ENCODE measurements around the gene RGS7. TPM values are rescaled to one million over a fixed set of nuclear protein-coding genes. Genes with fewer than 3 reads are reported as not detected.
"Not testable (repeated sequence)": the region's sequence is repeated elsewhere in the genome, so short reads cannot be mapped to it uniquely, and the experiment has no call there.

Gene RGS7
- total RNA-seq, 2 experiments from 2014 or later, result not detected

DNA sequence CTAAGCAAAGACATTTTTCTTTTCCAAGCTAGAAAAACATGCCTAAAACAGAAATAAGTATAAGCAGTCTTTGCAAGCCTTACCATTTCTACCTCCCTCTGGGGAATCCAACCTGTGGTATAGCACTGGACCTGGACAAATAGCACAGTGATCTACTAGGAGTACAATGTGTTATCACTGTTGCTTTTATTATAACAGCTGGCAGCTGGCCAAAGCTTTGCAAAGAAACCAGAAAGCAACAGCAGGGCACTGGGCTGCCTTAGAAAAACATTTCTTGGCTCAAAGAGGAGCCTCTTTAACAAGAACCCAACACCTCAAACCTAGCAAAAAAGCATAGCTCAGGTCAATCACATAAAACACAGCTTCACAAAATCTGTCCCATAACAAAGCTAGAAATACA lies 450.5 kb downstream of the RGS7 start:
- no peaks in the 10 kb centered on the region for H3K36me3 Mint-ChIP-seq (ENCODE audit: low read depth)

DNA sequence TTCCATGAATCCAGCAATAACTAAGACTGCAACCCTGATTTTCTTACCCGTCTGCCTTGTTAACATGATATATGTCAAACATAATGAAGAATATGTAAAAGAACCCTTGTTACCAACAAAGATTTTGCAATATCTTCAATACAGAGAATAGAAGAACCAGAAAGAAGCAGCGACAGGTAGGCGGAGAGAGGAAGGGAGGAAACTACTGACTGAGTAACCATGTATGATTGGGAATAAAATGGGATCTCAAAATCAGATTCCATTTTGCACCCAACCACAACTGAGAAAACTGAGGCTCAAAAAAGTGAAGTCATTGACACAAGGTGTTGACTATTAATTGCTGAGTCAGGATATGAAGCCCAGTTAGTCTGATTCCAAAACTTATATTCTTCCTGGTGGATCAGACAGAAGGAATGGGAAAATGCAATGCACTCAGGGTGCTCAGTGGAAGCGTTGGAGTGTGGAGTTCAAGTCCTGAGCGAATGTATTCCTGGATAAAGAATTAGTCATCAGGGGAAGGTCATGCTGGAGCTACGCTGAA lies 451.7 kb downstream of the RGS7 start:
- Histone ChIP-seq H3K9me3 (ENCODE audit: control insufficient read depth in 1 of 2, insufficient read depth in 1 of 2, low read length in 2 of 2) (no peaks in the 10 kb centered on the region), H3K27me3 (ENCODE audit: control insufficient read depth in 1 of 2, insufficient read depth in 2 of 2, low read length in 2 of 2) (no peaks in the 10 kb centered on the region), H3K36me3 (ENCODE audit: insufficient read depth, low read length) (no peaks in the 10 kb centered on the region), H3K27ac (ENCODE audit: low read depth in 1 of 2, low read length in 2 of 2) (no peak overlapping the region), H3K4me1 (ENCODE audit: insufficient read depth, low read length) (no peaks in the 10 kb centered on the region), H3K4me3 (ENCODE audit: low read length) (no peak overlapping the region)
- no peak overlapping the region for H3K27ac Mint-ChIP-seq
- H3K27me3 Mint-ChIP-seq, result no peaks in the 10 kb centered on the region
- ATAC-seq (ENCODE audit: poor library complexity) (no peak), DNase-seq (no peak)
- H3K4me3 Mint-ChIP-seq, result no peak overlapping the region
- POLR2A ChIA-PET, result no interaction called here
- no peaks in the 10 kb centered on the region for H3K36me3 Mint-ChIP-seq (ENCODE audit: low read depth)
- CTCF ChIA-PET, result no interaction called here
- TF ChIP-seq, protein P1, sequence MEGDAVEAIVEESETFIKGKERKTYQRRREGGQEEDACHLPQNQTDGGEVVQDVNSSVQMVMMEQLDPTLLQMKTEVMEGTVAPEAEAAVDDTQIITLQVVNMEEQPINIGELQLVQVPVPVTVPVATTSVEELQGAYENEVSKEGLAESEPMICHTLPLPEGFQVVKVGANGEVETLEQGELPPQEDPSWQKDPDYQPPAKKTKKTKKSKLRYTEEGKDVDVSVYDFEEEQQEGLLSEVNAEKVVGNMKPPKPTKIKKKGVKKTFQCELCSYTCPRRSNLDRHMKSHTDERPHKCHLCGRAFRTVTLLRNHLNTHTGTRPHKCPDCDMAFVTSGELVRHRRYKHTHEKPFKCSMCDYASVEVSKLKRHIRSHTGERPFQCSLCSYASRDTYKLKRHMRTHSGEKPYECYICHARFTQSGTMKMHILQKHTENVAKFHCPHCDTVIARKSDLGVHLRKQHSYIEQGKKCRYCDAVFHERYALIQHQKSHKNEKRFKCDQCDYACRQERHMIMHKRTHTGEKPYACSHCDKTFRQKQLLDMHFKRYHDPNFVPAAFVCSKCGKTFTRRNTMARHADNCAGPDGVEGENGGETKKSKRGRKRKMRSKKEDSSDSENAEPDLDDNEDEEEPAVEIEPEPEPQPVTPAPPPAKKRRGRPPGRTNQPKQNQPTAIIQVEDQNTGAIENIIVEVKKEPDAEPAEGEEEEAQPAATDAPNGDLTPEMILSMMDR (IDR thresholded peaks at IDR 0.05), result no peak
- no peaks in the 10 kb centered on the region for H3K4me1 Mint-ChIP-seq (ENCODE audit: low read depth)
- intact Hi-C loops (cut with DNase I, micrococcal nuclease), result no loop called here
- peaks cover 2% of the 10 kb centered on the region for H3K9me3 Mint-ChIP-seq

More for the DNA sequence above, 450.5 kb downstream of the RGS7 start:
- POLR2A ChIA-PET, result interaction anchor here (0.7 kb wide), 1 partner anchor 10 kb away, joined by 3 read pairs; no protein-coding TSS in a partner anchor
- Histone ChIP-seq H3K4me3 (ENCODE audit: low read length) (no peak overlapping the region), H3K27me3 (ENCODE audit: control insufficient read depth in 1 of 2, insufficient read depth in 2 of 2, low read length in 2 of 2) (no peaks in the 10 kb centered on the region), H3K36me3 (ENCODE audit: insufficient read depth, low read length) (no peaks in the 10 kb centered on the region), H3K27ac (ENCODE audit: low read depth in 1 of 2, low read length in 2 of 2) (no peak overlapping the region), H3K4me1 (ENCODE audit: insufficient read depth, low read length) (no peaks in the 10 kb centered on the region), H3K9me3 (ENCODE audit: control insufficient read depth in 1 of 2, insufficient read depth in 1 of 2, low read length in 2 of 2) (no peaks in the 10 kb centered on the region)
- DNase-seq, result no peak
- Mint-ChIP-seq H3K4me3 (no peak overlapping the region), H3K9me3 (peaks cover 2% of the 10 kb centered on the region), H3K27me3 (no peaks in the 10 kb centered on the region), H3K4me1 (ENCODE audit: low read depth) (no peaks in the 10 kb centered on the region), H3K27ac (no peak overlapping the region)
- intact Hi-C loops (cut with DNase I, micrococcal nuclease), result no loop called here
- CTCF ChIA-PET, result no interaction called here
- TF ChIP-seq, protein P1 (IDR thresholded peaks at IDR 0.05), result no peak
- ATAC-seq (ENCODE audit: poor library complexity), result no peak

DNA sequence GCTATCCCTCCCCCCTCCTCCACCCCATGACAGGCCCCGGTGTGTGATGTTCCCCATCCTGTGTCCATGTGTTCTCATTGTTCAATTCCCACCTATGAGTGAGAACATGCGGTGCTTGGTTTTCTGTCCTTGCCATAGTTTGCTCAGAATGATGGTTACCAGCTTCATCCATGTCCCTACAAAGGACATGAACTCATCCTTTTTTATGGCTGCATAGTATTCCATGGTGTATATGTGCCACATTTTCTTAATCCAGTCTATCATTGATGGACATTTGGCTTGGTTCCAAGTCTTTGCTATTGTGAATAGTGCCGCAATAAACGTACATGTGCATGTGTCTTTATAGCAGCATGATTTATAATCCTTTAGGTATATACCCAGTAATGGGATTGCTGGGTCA lies 461.6 kb downstream of the RGS7 start:
- DNase-seq; intact Hi-C loops (cut with DNase I, micrococcal nuclease); H3K36me3 ChIP-seq (ENCODE audit: insufficient read depth, low read length); H3K27ac Mint-ChIP-seq; H3K27me3 ChIP-seq (ENCODE audit: control insufficient read depth in 1 of 2, insufficient read depth in 2 of 2, low read length in 2 of 2); H3K36me3 Mint-ChIP-seq (ENCODE audit: low read depth); H3K4me1 ChIP-seq (ENCODE audit: insufficient read depth, low read length); H3K27ac ChIP-seq (ENCODE audit: low read depth in 1 of 2, low read length in 2 of 2); H3K9me3 Mint-ChIP-seq; ATAC-seq (ENCODE audit: poor library complexity); H3K4me1 Mint-ChIP-seq (ENCODE audit: low read depth); H3K4me3 ChIP-seq (ENCODE audit: low read length); CTCF ChIA-PET; POLR2A ChIA-PET; H3K9me3 ChIP-seq (ENCODE audit: control insufficient read depth in 1 of 2, insufficient read depth in 1 of 2, low read length in 2 of 2); H3K27me3 Mint-ChIP-seq; H3K4me3 Mint-ChIP-seq: not testable (repeated sequence)

DNA sequence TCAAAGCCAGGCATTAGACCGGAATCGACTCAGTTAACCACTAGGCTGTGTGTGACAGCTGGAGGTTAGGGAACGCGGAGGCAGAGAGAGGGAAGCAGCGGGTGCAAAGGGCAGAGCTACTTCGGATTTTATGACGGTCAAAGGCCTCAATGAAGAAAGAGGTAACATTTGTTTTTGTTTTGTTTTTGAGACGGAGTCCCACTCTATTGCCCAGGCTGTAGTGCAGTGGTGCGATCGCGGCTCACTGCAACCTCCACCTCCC lies 468.3 kb downstream of the RGS7 start:
- no peaks in the 10 kb centered on the region for H3K27me3 Mint-ChIP-seq
- ATAC-seq (ENCODE audit: poor library complexity) (no peak), DNase-seq (no peak)
- Histone ChIP-seq H3K27ac (ENCODE audit: low read depth in 1 of 2, low read length in 2 of 2) (no peak overlapping the region), H3K27me3 (ENCODE audit: control insufficient read depth in 1 of 2, insufficient read depth in 2 of 2, low read length in 2 of 2) (no peaks in the 10 kb centered on the region), H3K9me3 (ENCODE audit: control insufficient read depth in 1 of 2, insufficient read depth in 1 of 2, low read length in 2 of 2) (peaks cover 0 to 10% of the 10 kb centered on the region in 2 experiments), H3K4me1 (ENCODE audit: insufficient read depth, low read length) (no peaks in the 10 kb centered on the region), H3K36me3 (ENCODE audit: insufficient read depth, low read length) (no peaks in the 10 kb centered on the region), H3K4me3 (ENCODE audit: low read length) (no peak overlapping the region)
- H3K27ac Mint-ChIP-seq, result no peak overlapping the region
- no peaks in the 10 kb centered on the region for H3K36me3 Mint-ChIP-seq (ENCODE audit: low read depth)
- no peaks in the 10 kb centered on the region for H3K4me1 Mint-ChIP-seq (ENCODE audit: low read depth)
- H3K4me3 Mint-ChIP-seq, result no peak overlapping the region
- peaks cover 9% of the 10 kb centered on the region for H3K9me3 Mint-ChIP-seq
- POLR2A ChIA-PET, result no interaction called here
- intact Hi-C loops (cut with DNase I, micrococcal nuclease), result no loop called here
- CTCF ChIA-PET, result no interaction called here
- TF ChIP-seq, protein P1 (IDR thresholded peaks at IDR 0.05), result no peak
